Esophagus squamous epithelium (tissue), 4 donors: ENCODE measurements around the gene ENDOG.

Experiments used
- CTCF ChIP-seq, 6 experiments: fragments of 450-650 bp in 4 of 6; fragments of 200-600 bp in 2 of 6; sonication (generic) in 2 of 6; IDR thresholded peaks; one replicate each; pipeline ENCODE4 v1.5.1; 2016 to 2019; ENCODE audit warnings: antibody characterized with exemption in 6 of 6, mild to moderate bottlenecking in 4 of 6, moderate library complexity in 4 of 6
- POLR2A ChIP-seq, 4 donors: fragments of 450-650 bp; IDR thresholded peaks; one replicate each; pipeline ENCODE4 v1.6.1; 2017; ENCODE audit warnings: antibody characterized with exemption in 4 of 4, mild to moderate bottlenecking in 4 of 4, moderate library complexity in 3 of 4

GRCh38 chr9:128825923-128826700, 7.8 kb downstream of the ENDOG start:
- TF ChIP-seq CTCF (IDR thresholded peaks at IDR 0.05) (no peak), POLR2A (IDR thresholded peaks at IDR 0.05) (no peak)
